B cell (primary cell): ENCODE results near the gene MEX3A. TPM values are rescaled to one million over a fixed set of nuclear protein-coding genes. Genes with fewer than 3 reads are reported as not detected.
"Not testable (repeated sequence)": the region's sequence is repeated elsewhere in the genome, so short reads cannot be mapped to it uniquely, and the experiment has no call there.

ENCODE experiments used
- ATAC-seq: fragments of 200-7000 bp; cut with Tn5 transposase; one replicate; pipeline ENCODE4 v1.10.0; 2021; ENCODE audit warnings: low read depth, mild to moderate bottlenecking, moderate number of reproducible peaks, moderate library complexity
- CTCF ChIA-PET: fragments of 350-600 bp; sonication (Branson Sonifier 250); formaldehyde crosslinking; loops from one replicate; lab custom pipeline; 2021; ENCODE audit warnings: antibody characterized with exemption, inconsistent platforms; lab: Charles Lee
- POLR2A ChIA-PET: fragments of 350-600 bp; sonication (Branson Sonifier 250); formaldehyde crosslinking; loops from one replicate; lab custom pipeline; 2021; ENCODE audit warnings: antibody characterized with exemption; lab: Charles Lee
- DNase-seq: peaks from one replicate; pipeline ENCODE4 v3.0.0; 2013
- H2AFZ ChIP-seq: 2 replicates; pipeline ENCODE4 v1.6.1; 2012; ENCODE audit warnings: mild to moderate bottlenecking, low read depth, low read length; ENCODE audit not compliant: insufficient read depth, poor library complexity, severe bottlenecking
- H3K27ac ChIP-seq, 2 donors: 1 replicate in 1 of 2; 2 replicates in 1 of 2; pipeline ENCODE4 v1.5.1; 2012 to 2013; ENCODE audit warnings: low read length in 2 of 2, mild to moderate bottlenecking in 2 of 2, moderate library complexity in 1 of 2
- H3K27me3 ChIP-seq, 4 experiments: fragments of 200-600 bp in 1 of 4; sonication (generic) in 1 of 4; replicated peaks in 1 of 4; 1 replicate in 2 of 4; 2 replicates in 2 of 4; pipeline versions ENCODE4 v1.6.1 to v1.7.0; 2013 to 2016; ENCODE audit warnings: low read length in 3 of 4, mild to moderate bottlenecking in 2 of 4, mixed read lengths in 1 of 4, moderate library complexity in 1 of 4; ENCODE audit not compliant: insufficient read depth in 4 of 4, control insufficient read depth in 3 of 4; ENCODE audit errors: control extremely low read depth in 1 of 4
- H3K36me3 ChIP-seq, 2 experiments: replicated peaks in 1 of 2; 1 replicate in 1 of 2; 2 replicates in 1 of 2; pipeline versions ENCODE4 v1.6.1 to v1.7.1; 2013; ENCODE audit warnings: low read length in 1 of 2; ENCODE audit not compliant: insufficient read depth in 2 of 2, control insufficient read depth in 1 of 2; ENCODE audit errors: control extremely low read depth in 1 of 2, extremely low read depth in 1 of 2
- H3K4me1 ChIP-seq, 2 donors: fragments of 200-600 bp in 1 of 2; sonication (generic) in 1 of 2; 1 replicate in 1 of 2; 2 replicates in 1 of 2; pipeline versions ENCODE4 v1.5.1 to v1.6.1; 2013 to 2017; ENCODE audit warnings: low read length in 2 of 2; ENCODE audit not compliant: control insufficient read depth in 2 of 2, insufficient read depth in 2 of 2
- H3K4me2 ChIP-seq: replicated peaks from 2 replicates; pipeline ENCODE3; 2012; ENCODE audit warnings: mild to moderate bottlenecking, low read depth, low read length; ENCODE audit not compliant: poor library complexity, severe bottlenecking
- H3K4me3 ChIP-seq, 5 experiments: fragments of 200-600 bp in 1 of 5; sonication (generic) in 1 of 5; 1 replicate in 3 of 5; 2 replicates in 2 of 5; pipeline versions ENCODE4 v1.5.1 to v1.7.0; 2011 to 2016; ENCODE audit warnings: low read length in 4 of 5, mild to moderate bottlenecking in 4 of 5, low read depth in 2 of 5, control low read depth in 1 of 5, moderate library complexity in 1 of 5; ENCODE audit not compliant: insufficient read depth in 1 of 5; ENCODE audit errors: control extremely low read depth in 1 of 5, extremely low read depth in 1 of 5
- H3K79me2 ChIP-seq: fragments of 200-600 bp; sonication (generic); one replicate; pipeline ENCODE4 v1.6.0; 2016; ENCODE audit warnings: low read length; ENCODE audit not compliant: control insufficient read depth, insufficient read depth
- H3K9ac ChIP-seq: fragments of 200-600 bp; sonication (generic); 2 replicates; pipeline ENCODE4 v1.6.1; 2017; ENCODE audit warnings: mild to moderate bottlenecking, low read length, moderate library complexity
- H3K9me3 ChIP-seq, 3 donors: one replicate each; pipeline versions ENCODE4 v1.6.1 to v1.7.1; 2013; ENCODE audit warnings: low read length in 2 of 3; ENCODE audit not compliant: control insufficient read depth in 2 of 3, insufficient read depth in 1 of 3; ENCODE audit errors: control extremely low read depth in 1 of 3
- H4K20me1 ChIP-seq: 2 replicates; pipeline ENCODE4 v1.6.0; 2012; ENCODE audit warnings: mild to moderate bottlenecking, low read length; ENCODE audit not compliant: insufficient read depth, control insufficient read depth, poor library complexity, severe bottlenecking
- H3K27ac Mint-ChIP-seq: one replicate; pipeline ENCODE4 v1.8.0; 2021; ENCODE audit warnings: mixed read lengths
- H3K27me3 Mint-ChIP-seq: one replicate; pipeline ENCODE4 v1.8.0; 2021; ENCODE audit warnings: mixed read lengths
- H3K4me1 Mint-ChIP-seq: one replicate; pipeline ENCODE4 v1.8.0; 2021; ENCODE audit warnings: mixed read lengths
- H3K4me3 Mint-ChIP-seq: one replicate; pipeline ENCODE4 v1.8.0; 2021; ENCODE audit warnings: mixed read lengths
- H3K9me3 Mint-ChIP-seq: one replicate; pipeline ENCODE4 v1.8.0; 2022; ENCODE audit warnings: mixed read lengths; ENCODE audit not compliant: insufficient read depth
- CTCF ChIP-seq: fragments of 200-600 bp; IDR thresholded peaks from one replicate; pipeline ENCODE4 v1.8.0; 2022; ENCODE audit warnings: antibody characterized with exemption, mild to moderate bottlenecking
- EZH2 ChIP-seq: IDR thresholded peaks from 2 replicates; pipeline ENCODE4 v1.6.1; 2012; ENCODE audit warnings: borderline replicate concordance, low read depth, mild to moderate bottlenecking, moderate library complexity, low read length; ENCODE audit not compliant: insufficient read depth, poor library complexity, severe bottlenecking
- WGBS: methylation state at CpG from one replicate; pipeline ENCODE4 v1.1.5; 2013; ENCODE audit warnings: missing lambda C conversion rate; ENCODE audit not compliant: insufficient coverage; 5-methylcytosine and 5-hydroxymethylcytosine counted together
- intact Hi-C: fragments of 100-400 bp; cut with micrococcal nuclease; formaldehyde crosslinking; loops from one replicate; pipeline ENCODE4 v1.10.0; 2022
- polyA plus RNA-seq: library from polyadenylated mRNA; depleted of rRNA; stranded (reverse); fragments of >200 nt; gene quantifications from 2 replicates; pipeline ENCODE4 v1.2.3, GENCODE V29; 2012
- total RNA-seq, 2 donors: library from RNA; stranded (reverse); fragments of 120-200 nt in 1 of 2; gene quantifications; 1 replicate in 1 of 2; 2 replicates in 1 of 2; pipeline versions ENCODE4 v1.2.3 to v1.2.4, GENCODE V29; 2013 to 2022

MEX3A gene
- total and polyA plus RNA-seq, 2 donors (not counting 1 experiment from before 2014, with no cell fraction given) = 0.27 to 1.1 TPM

GRCh38 chr1:156126043-156126629 is 43.9 kb upstream of the MEX3A start:
- no peak overlapping the region for H3K4me3 ChIP-seq
- H3K27me3 ChIP-seq = peaks cover 0 to 18% (median 7%) of the 10 kb centered on the region in 4 experiments
- H3K4me3 Mint-ChIP-seq = no peak overlapping the region
- H3K9me3 Mint-ChIP-seq = no peaks in the 10 kb centered on the region
- no peaks in the 10 kb centered on the region for H3K79me2 ChIP-seq
- H2AFZ ChIP-seq = no peak overlapping the region
- H3K9ac ChIP-seq = no peak overlapping the region
- peak; percentile 54 for DNase-seq
- no peaks in the 10 kb centered on the region for H3K36me3 ChIP-seq
- H3K27ac Mint-ChIP-seq = peak overlapping the region; percentile 56
- ChIA-PET CTCF (interaction anchor here (1.3 to 28.7 kb wide), 3 partner anchors 10 to 99 kb away, joined by 4 to 970 read pairs (median 89); partner anchors contain the start of gene LMNA), POLR2A (interaction anchor here (2.9 to 3.1 kb wide), 2 partner anchors 12 to 29 kb away, joined by 10 to 23 read pairs; partner anchors contain the start of gene LMNA)
- H3K4me2 ChIP-seq = no peak overlapping the region
- peaks cover 42% of the 10 kb centered on the region for H3K4me1 Mint-ChIP-seq
- no peaks in the 10 kb centered on the region for H4K20me1 ChIP-seq
- peaks cover 14 to 25% of the 10 kb centered on the region in 2 donors for H3K4me1 ChIP-seq
- H3K27me3 Mint-ChIP-seq = peaks cover 12% of the 10 kb centered on the region
- WGBS = 17% methylated on average over 11 of the region's 11 CpGs
- peak; percentile 31 for ATAC-seq
- no peak for TF ChIP-seq EZH2
- peak; percentile 19 for TF ChIP-seq CTCF
- intact Hi-C loops = loop anchor here (1.0 to 2.0 kb wide), 2 partner anchors 12 to 19 kb away; partner anchors contain the start of gene LMNA
- H3K27ac ChIP-seq = no peak overlapping the region
- H3K9me3 ChIP-seq = peaks cover 0 to 2% (median 0%) of the 10 kb centered on the region in 3 donors

GRCh38 chr1:156125544-156125943 is 43.3 kb upstream of the MEX3A start:
- H3K79me2 ChIP-seq, H3K36me3 ChIP-seq, H3K4me3 ChIP-seq, H3K9me3 Mint-ChIP-seq, H3K9ac ChIP-seq, H3K27ac Mint-ChIP-seq, ATAC-seq, H2AFZ ChIP-seq, H3K27ac ChIP-seq, H3K4me2 ChIP-seq, H4K20me1 ChIP-seq, H3K4me3 Mint-ChIP-seq, H3K9me3 ChIP-seq, intact Hi-C loops, DNase-seq: not testable (repeated sequence)
- Mint-ChIP-seq H3K27me3 (peaks cover 12% of the 10 kb centered on the region), H3K4me1 (peaks cover 43% of the 10 kb centered on the region)
- H3K4me1 ChIP-seq = peaks cover 14 to 25% of the 10 kb centered on the region in 2 donors
- ChIA-PET CTCF (interaction anchor here (0.6 to 28.7 kb wide), 3 partner anchors 27 to 104 kb away, joined by 4 to 970 read pairs (median 5); no protein-coding TSS in a partner anchor), POLR2A (interaction anchor here (3.1 kb wide), 1 partner anchor 11 kb away, joined by 10 read pairs; the partner anchor contains the start of gene LMNA)
- peaks cover 0 to 20% (median 7%) of the 10 kb centered on the region in 4 experiments for H3K27me3 ChIP-seq
- WGBS = 100% methylated on average over 4 of the region's 10 CpGs
